ENCODE results near the gene TGFB3. TPM values are rescaled to one million over a fixed set of nuclear protein-coding genes. Genes with fewer than 3 reads are reported as not detected.

TGFB3 gene
- total and polyA plus RNA-seq, 2 experiments from 2014 or later, result 11.6 to 13.9 TPM

DNA sequence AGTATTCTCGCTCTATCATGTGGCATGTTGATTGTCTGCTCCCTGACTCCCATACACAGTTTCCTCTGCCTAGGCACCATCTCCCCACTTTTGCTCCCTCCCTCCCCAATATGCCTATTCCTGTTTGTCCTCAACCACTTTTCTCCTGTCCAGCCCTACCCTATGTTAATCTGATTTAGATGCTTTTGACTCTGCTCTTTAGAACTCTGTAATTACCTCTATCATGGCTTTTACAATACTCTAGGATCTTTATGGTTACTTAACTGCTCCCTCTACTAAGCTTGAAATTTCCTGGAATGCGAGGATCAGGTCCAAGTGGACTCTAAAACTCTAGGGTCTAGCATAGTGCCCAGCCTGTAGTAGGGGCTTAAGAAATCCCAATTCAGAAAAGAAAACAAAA lies 68.6 kb downstream of the TGFB3 start:
- Histone ChIP-seq H3K36me3 (no peaks in the 10 kb centered on the region), H3K4me3 (no peak overlapping the region), H3K4me1 (ENCODE audit: low read depth) (peaks cover 44% of the 10 kb centered on the region), H3K9me3 (ENCODE audit: low read depth) (no peaks in the 10 kb centered on the region), H3K27me3 (no peaks in the 10 kb centered on the region), H3K27ac (peak overlapping the region; percentile 66)
- DNase-seq (ENCODE audit: low read depth in 1 of 2, low spot score in 1 of 2), result no peak
- TF ChIP-seq, protein P1, sequence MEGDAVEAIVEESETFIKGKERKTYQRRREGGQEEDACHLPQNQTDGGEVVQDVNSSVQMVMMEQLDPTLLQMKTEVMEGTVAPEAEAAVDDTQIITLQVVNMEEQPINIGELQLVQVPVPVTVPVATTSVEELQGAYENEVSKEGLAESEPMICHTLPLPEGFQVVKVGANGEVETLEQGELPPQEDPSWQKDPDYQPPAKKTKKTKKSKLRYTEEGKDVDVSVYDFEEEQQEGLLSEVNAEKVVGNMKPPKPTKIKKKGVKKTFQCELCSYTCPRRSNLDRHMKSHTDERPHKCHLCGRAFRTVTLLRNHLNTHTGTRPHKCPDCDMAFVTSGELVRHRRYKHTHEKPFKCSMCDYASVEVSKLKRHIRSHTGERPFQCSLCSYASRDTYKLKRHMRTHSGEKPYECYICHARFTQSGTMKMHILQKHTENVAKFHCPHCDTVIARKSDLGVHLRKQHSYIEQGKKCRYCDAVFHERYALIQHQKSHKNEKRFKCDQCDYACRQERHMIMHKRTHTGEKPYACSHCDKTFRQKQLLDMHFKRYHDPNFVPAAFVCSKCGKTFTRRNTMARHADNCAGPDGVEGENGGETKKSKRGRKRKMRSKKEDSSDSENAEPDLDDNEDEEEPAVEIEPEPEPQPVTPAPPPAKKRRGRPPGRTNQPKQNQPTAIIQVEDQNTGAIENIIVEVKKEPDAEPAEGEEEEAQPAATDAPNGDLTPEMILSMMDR (IDR thresholded peaks at IDR 0.05; ENCODE audit: low read depth, low read length), result no peak

DNA sequence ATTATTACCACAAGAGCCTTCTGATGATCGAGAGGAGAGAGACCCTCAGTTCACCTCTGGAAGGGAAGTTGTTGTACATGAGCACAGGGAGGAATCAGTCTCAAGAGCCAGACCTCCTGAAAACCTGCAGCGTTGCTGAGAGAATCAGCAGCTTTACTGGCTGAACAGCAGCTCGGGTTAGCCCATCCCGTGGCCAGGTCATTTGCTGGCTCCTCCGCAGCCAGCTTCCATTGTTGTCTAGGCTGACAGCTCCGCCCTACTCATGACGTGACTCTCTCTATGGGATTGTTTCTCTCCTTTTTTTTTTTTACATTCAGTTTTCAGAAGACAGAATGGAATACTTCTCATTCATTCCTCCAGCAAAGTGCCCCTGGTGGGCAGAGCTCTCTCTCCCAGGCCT lies 69.9 kb downstream of the TGFB3 start:
- no peaks in the 10 kb centered on the region for H3K9me3 ChIP-seq (ENCODE audit: low read depth)
- peak; percentile 68 to 79 for DNase-seq (ENCODE audit: low read depth in 1 of 2, low spot score in 1 of 2)
- H3K27ac ChIP-seq, result peak overlapping the region; percentile 66
- H3K36me3 ChIP-seq, result no peaks in the 10 kb centered on the region
- TF ChIP-seq, protein P1 (IDR thresholded peaks at IDR 0.05; ENCODE audit: low read depth, low read length), result no peak
- no peaks in the 10 kb centered on the region for H3K27me3 ChIP-seq
- H3K4me3 ChIP-seq, result no peak overlapping the region
- peaks cover 31% of the 10 kb centered on the region for H3K4me1 ChIP-seq (ENCODE audit: low read depth)

DNA sequence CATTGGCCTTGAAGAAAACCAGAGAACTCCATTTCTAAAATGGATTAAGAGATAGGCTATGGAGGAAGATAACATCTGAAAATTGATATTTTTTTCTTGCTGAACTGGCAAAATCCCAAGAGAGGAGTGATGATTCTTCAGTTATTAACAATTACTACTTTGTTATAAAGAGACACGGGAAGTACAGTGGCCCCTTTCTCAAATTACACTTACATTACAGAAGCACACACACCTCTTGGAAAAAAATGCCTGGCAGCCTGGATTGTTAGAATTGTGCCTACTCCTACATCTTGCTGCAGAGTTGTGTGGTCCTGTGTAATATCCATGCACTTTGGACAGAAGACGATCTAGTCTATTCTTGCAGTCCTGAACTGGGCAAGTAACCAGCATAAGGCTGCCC lies 71.7 kb downstream of the TGFB3 start:
- no peak for DNase-seq (ENCODE audit: low read depth in 1 of 2, low spot score in 1 of 2)
- TF ChIP-seq, protein P1 (IDR thresholded peaks at IDR 0.05; ENCODE audit: low read depth, low read length), result no peak
- Histone ChIP-seq H3K36me3 (no peaks in the 10 kb centered on the region), H3K27ac (no peak overlapping the region), H3K27me3 (no peaks in the 10 kb centered on the region), H3K4me1 (ENCODE audit: low read depth) (peaks cover 42% of the 10 kb centered on the region), H3K9me3 (ENCODE audit: low read depth) (no peaks in the 10 kb centered on the region), H3K4me3 (no peak overlapping the region)

DNA sequence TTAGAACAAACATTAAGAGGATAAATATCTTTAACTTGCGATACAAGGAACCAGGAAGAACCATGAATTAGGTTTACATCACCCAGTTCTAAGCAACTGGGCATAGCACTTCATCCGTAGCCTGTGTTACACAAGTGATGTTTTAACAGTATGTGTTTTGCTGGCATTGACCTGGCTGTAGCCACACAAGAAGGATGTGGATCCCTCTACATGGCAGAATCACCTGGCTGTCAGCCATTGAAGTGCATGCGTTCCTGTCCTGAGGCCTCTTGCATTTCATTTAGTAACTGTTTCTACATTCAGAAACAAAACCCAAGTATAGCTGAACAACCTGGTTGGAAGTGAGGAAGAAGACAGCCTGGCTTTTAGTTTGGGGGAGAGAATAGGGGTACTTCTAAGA lies 72.2 kb downstream of the TGFB3 start:
- TF ChIP-seq, protein P1 (IDR thresholded peaks at IDR 0.05; ENCODE audit: low read depth, low read length), result no peak
- Histone ChIP-seq H3K4me1 (ENCODE audit: low read depth) (peaks cover 43% of the 10 kb centered on the region), H3K9me3 (ENCODE audit: low read depth) (no peaks in the 10 kb centered on the region), H3K36me3 (no peaks in the 10 kb centered on the region), H3K27ac (no peak overlapping the region), H3K4me3 (no peak overlapping the region), H3K27me3 (no peaks in the 10 kb centered on the region)
- no peak for DNase-seq (ENCODE audit: low read depth in 1 of 2, low spot score in 1 of 2)

Other genes with a start within 250 kb of the TGFB3 start
- gene IFT43, start 3.8 kb upstream of the TGFB3 start, total RNA-seq, result 50.7 and 56.8 TPM in 2 replicates
- gene IFT43, start 3.8 kb upstream of the TGFB3 start, polyA plus RNA-seq, result 68.6 and 76.6 TPM in 2 replicates
- gene GPATCH2L, start 169.9 kb upstream of the TGFB3 start, total RNA-seq, result 49.6 and 91.4 TPM in 2 replicates
- 18.2 and 28.1 TPM in 2 replicates for gene GPATCH2L, start 169.9 kb upstream of the TGFB3 start, polyA plus RNA-seq

All from cardiac muscle cell (in vitro differentiated cells and primary cell).